ENCODE measurements around the gene DGKG. TPM values are rescaled to one million over a fixed set of nuclear protein-coding genes. Genes with fewer than 3 reads are reported as not detected.
A peak's percentile ranks its signal among the peaks of the same experiment; 100 is the strongest.

The DGKG gene
- total RNA-seq, 5 donors from 2014 or later (not counting 1 experiment from before 2014, with no cell fraction given) = 0.03 to 0.10 TPM; not detected in 3

DNA sequence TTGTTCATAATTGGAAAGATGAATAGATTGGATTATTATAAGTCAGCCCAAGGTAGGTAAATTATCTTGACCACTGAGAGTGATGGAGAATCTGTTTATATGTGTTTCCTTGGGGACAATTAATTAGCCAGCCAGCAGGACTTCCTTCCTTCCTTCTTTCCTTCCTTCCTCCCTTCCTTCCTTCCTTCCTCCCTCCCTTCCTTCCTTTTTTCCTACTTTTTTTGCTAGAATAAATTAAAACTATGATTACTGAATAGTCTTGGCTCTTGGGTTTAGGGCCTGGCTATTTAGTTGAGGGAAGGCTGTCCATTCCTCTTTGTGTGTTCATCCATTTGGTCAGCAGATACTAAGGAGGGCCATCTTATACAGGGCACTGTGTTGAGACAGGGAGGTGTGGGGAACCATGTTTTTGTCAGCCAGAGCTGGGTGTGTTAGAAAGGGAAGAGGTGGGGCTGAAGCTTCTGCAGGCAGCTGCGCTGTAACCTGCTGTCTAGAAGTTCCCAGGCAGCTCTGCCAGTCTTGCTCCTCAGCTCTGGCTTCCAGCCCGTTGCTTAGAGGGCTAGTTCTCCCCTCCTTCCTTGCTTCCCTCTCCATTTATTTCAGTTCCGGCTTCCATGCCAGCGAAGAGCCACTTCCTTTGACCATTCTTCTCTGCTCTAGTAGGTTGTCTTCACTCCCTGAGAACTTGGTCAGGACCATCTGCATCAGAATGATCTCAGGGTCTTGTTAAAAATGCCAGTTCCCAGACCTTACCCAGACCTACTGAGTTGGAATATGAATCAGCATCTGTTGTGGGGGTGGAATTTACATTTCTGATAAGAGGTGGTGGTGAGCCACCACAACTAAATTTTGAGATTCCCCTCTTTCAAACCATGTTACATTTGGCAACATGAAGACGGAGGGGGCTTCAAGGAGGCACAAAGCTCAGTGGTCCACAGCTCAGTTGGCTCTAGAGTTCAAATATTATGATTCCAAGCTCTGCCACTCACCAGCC, 113.9 kb downstream of the DGKG start:
- ChIA-PET POLR2A (no interaction called here), CTCF (no interaction called here)
- Mint-ChIP-seq H3K9me3 (no peaks in the 10 kb centered on the region), H3K4me3 (no peak overlapping the region), H3K27me3 (peaks cover 12 to 21% of the 10 kb centered on the region in 2 donors), H3K36me3 (no peaks in the 10 kb centered on the region), H3K4me1 (peaks cover 0 to 3% (median 0%) of the 10 kb centered on the region in 3 donors), H3K27ac (no peak overlapping the region)
- H3K36me3 ChIP-seq (ENCODE audit: control insufficient read depth in 2 of 2, extremely low read depth in 1 of 2, insufficient read depth in 1 of 2, low read length in 1 of 2) = no peaks in the 10 kb centered on the region
- no peak overlapping the region for H3K27ac ChIP-seq (ENCODE audit: low read length)
- no peak for DNase-seq
- H3K9me3 ChIP-seq = no peaks in the 10 kb centered on the region
- no peak overlapping the region for H3K4me3 ChIP-seq (ENCODE audit: control insufficient read depth in 1 of 2, extremely low read depth in 1 of 2, low read length in 1 of 2)
- no peak for ATAC-seq (replicated peaks in 1 of 4)
- peaks cover 0 to 28% of the 10 kb centered on the region in 2 experiments for H3K27me3 ChIP-seq (replicated peaks in 1 of 2; ENCODE audit: control insufficient read depth in 2 of 2, extremely low read depth in 1 of 2, insufficient read depth in 2 of 2, low read length in 1 of 2)
- 10% methylated on average over 2 of the region's 5 CpGs for WGBS (ENCODE audit: insufficient coverage)
- no peaks in the 10 kb centered on the region for H3K4me1 ChIP-seq (ENCODE audit: control insufficient read depth in 1 of 2, extremely low read depth in 1 of 2, insufficient read depth in 2 of 2, low read length in 2 of 2)

DNA sequence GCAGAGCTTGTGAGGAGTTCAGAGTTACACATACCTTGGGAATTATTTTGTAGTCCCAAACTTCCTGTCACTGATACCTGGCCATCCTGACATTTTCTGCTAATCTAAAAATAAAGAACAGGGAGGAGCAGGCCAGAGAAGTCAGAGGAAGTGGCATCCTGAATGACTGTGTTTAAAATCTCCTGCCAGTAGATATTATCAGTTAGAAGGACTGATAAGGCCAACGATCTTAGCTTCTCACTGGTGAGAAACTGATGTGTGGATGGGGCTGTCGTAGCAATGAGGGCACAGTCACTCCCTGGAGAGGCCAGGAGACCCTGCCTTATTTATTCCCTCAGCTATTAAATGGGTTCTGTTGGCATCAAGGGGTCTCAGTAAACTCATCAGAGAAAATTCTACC, 115.1 kb downstream of the DGKG start:
- no peak overlapping the region for H3K27ac ChIP-seq (ENCODE audit: low read length)
- peaks cover 12 to 23% of the 10 kb centered on the region in 2 donors for H3K27me3 Mint-ChIP-seq
- H3K4me1 ChIP-seq (ENCODE audit: control insufficient read depth in 1 of 2, extremely low read depth in 1 of 2, insufficient read depth in 2 of 2, low read length in 2 of 2) = peaks cover 0 to 8% of the 10 kb centered on the region in 2 experiments
- DNase-seq = no peak
- peaks cover 0 to 4% (median 2%) of the 10 kb centered on the region in 3 donors for H3K4me1 Mint-ChIP-seq
- H3K9me3 Mint-ChIP-seq = no peaks in the 10 kb centered on the region
- H3K36me3 Mint-ChIP-seq = no peaks in the 10 kb centered on the region
- ChIA-PET POLR2A (no interaction called here), CTCF (interaction anchor here in 1 of 2 donors (0.6 to 1.5 kb wide), 2 partner anchors 293 to 302 kb away, joined by 4 to 6 read pairs; no protein-coding TSS in a partner anchor)
- peaks cover 0 to 31% of the 10 kb centered on the region in 2 experiments for H3K27me3 ChIP-seq (replicated peaks in 1 of 2; ENCODE audit: control insufficient read depth in 2 of 2, extremely low read depth in 1 of 2, insufficient read depth in 2 of 2, low read length in 1 of 2)
- no peaks in the 10 kb centered on the region for H3K36me3 ChIP-seq (ENCODE audit: control insufficient read depth in 2 of 2, extremely low read depth in 1 of 2, insufficient read depth in 1 of 2, low read length in 1 of 2)
- WGBS (ENCODE audit: insufficient coverage) = no CpG with 5 or more reads among the region's 2 CpGs
- no peak overlapping the region for H3K4me3 ChIP-seq (ENCODE audit: control insufficient read depth in 1 of 2, extremely low read depth in 1 of 2, low read length in 1 of 2)
- no peak for ATAC-seq (replicated peaks in 1 of 4)
- H3K27ac Mint-ChIP-seq = no peak overlapping the region
- no peaks in the 10 kb centered on the region for H3K9me3 ChIP-seq
- no peak overlapping the region for H3K4me3 Mint-ChIP-seq

DNA sequence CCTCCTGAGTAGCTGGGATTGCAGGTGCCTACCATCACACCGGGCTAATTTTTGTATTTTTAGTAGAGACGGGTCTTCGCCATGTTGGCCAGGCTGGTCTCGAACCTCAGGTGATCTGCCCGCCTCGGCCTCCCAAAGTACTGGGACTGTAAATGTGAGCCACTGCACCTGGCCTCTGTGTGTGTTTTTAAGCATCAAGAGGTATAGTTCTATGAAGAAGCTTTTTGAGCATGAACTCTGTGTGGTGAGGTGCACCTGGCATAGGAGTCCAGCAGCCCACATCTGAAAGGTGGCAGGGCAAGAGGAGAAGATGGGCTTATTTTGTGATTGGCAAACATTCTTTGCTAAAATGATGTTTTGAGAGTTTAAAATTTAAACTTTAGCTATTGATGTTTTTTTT, 118.0 kb downstream of the DGKG start:
- no peak overlapping the region for H3K4me3 ChIP-seq (ENCODE audit: control insufficient read depth in 1 of 2, extremely low read depth in 1 of 2, low read length in 1 of 2)
- H3K4me3 Mint-ChIP-seq = no peak overlapping the region

DNA sequence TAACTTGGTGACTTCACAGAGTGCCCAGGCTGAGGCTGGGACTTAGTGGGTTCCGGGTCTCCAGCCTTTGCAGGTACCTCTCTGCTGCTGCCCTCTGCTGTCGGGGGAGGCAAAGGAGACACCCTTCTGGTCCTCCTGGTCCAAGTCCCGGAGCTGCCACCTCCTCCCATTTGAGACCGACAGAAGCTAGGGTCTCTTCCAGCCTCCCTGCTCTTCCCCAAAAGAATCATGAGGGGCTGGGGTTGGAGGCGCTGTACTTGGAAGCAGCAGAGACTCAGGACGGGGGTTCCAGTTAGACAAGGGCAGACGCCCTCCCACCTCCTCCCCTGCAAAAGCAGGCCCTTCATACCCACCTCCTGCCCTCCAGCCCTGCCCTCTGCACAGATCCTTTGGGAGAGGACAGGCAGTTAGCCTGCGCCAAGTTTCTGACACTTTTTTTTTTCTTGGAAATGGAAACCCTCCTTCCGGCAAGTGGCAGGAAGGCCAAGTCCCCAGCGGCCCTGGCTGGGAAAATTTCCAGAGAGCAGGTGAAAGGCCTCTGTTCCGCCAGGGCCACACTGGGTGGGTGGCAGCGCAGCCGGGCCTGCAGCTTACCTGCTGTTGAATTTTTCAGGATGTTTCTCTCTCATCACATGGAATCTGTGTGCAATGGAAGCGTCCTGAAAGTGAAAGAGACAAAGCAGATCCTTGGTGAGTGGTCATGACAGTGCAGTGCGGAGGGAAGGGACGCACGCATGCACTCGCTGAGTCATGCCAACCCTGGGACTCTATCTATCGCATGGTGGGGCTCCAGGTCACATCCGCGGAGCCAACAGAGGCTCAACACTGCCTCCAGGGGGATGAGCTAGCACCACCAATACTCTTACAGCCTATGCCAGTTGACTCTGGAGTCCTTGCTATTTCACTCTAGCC, 119.9 kb downstream of the DGKG start:
- Histone ChIP-seq H3K36me3 (ENCODE audit: control insufficient read depth in 2 of 2, extremely low read depth in 1 of 2, insufficient read depth in 1 of 2, low read length in 1 of 2) (no peaks in the 10 kb centered on the region), H3K27me3 (replicated peaks in 1 of 2; ENCODE audit: control insufficient read depth in 2 of 2, extremely low read depth in 1 of 2, insufficient read depth in 2 of 2, low read length in 1 of 2) (peaks cover 0 to 21% of the 10 kb centered on the region in 2 experiments), H3K27ac (ENCODE audit: low read length) (no peak overlapping the region), H3K4me3 (ENCODE audit: control insufficient read depth in 1 of 2, extremely low read depth in 1 of 2, low read length in 1 of 2) (no peak overlapping the region), H3K9me3 (no peaks in the 10 kb centered on the region), H3K4me1 (ENCODE audit: control insufficient read depth in 1 of 2, extremely low read depth in 1 of 2, insufficient read depth in 2 of 2, low read length in 2 of 2) (peaks cover 0 to 11% of the 10 kb centered on the region in 2 experiments)
- H3K27ac Mint-ChIP-seq = no peak overlapping the region
- peaks cover 4 to 6% of the 10 kb centered on the region in 2 donors for H3K27me3 Mint-ChIP-seq
- WGBS (ENCODE audit: insufficient coverage) = 51% methylated on average over 13 of the region's 21 CpGs
- POLR2A ChIA-PET = no interaction called here
- no peaks in the 10 kb centered on the region for H3K36me3 Mint-ChIP-seq
- peak; percentile 37 to 81 (median 60) for ATAC-seq (replicated peaks in 1 of 4)
- peak in 21 of 35 experiments; percentile 10 to 50 (median 23) for DNase-seq
- CTCF ChIA-PET = interaction anchor here (0.6 to 1.3 kb wide), 2 partner anchors 259 to 608 kb away, joined by 3 to 8 read pairs; no protein-coding TSS in a partner anchor
- peak overlapping the region in 1 of 3 donors; percentile 35 for H3K4me3 Mint-ChIP-seq
- peaks cover 0 to 4% (median 2%) of the 10 kb centered on the region in 3 donors for H3K4me1 Mint-ChIP-seq
- no peaks in the 10 kb centered on the region for H3K9me3 Mint-ChIP-seq

More for the DNA sequence above, 118.0 kb downstream of the DGKG start:
- no peak overlapping the region for H3K27ac Mint-ChIP-seq
- ChIA-PET CTCF (interaction anchor here (0.7 to 1.0 kb wide), 3 partner anchors 189 to 296 kb away, joined by 4 to 7 read pairs (median 4); no protein-coding TSS in a partner anchor), POLR2A (no interaction called here)
- H3K9me3 Mint-ChIP-seq = no peaks in the 10 kb centered on the region
- Histone ChIP-seq H3K9me3 (no peaks in the 10 kb centered on the region), H3K4me1 (ENCODE audit: control insufficient read depth in 1 of 2, extremely low read depth in 1 of 2, insufficient read depth in 2 of 2, low read length in 2 of 2) (peaks cover 0 to 11% of the 10 kb centered on the region in 2 experiments), H3K27me3 (replicated peaks in 1 of 2; ENCODE audit: control insufficient read depth in 2 of 2, extremely low read depth in 1 of 2, insufficient read depth in 2 of 2, low read length in 1 of 2) (peaks cover 0 to 26% of the 10 kb centered on the region in 2 experiments), H3K36me3 (ENCODE audit: control insufficient read depth in 2 of 2, extremely low read depth in 1 of 2, insufficient read depth in 1 of 2, low read length in 1 of 2) (no peaks in the 10 kb centered on the region), H3K27ac (ENCODE audit: low read length) (no peak overlapping the region)
- DNase-seq = no peak
- H3K36me3 Mint-ChIP-seq = no peaks in the 10 kb centered on the region
- H3K27me3 Mint-ChIP-seq = peaks cover 9 to 16% of the 10 kb centered on the region in 2 donors
- peaks cover 0 to 4% (median 2%) of the 10 kb centered on the region in 3 donors for H3K4me1 Mint-ChIP-seq
- no peak for ATAC-seq (replicated peaks in 1 of 4)
- WGBS (ENCODE audit: insufficient coverage) = 90% methylated on average over 5 of the region's 6 CpGs

DNA sequence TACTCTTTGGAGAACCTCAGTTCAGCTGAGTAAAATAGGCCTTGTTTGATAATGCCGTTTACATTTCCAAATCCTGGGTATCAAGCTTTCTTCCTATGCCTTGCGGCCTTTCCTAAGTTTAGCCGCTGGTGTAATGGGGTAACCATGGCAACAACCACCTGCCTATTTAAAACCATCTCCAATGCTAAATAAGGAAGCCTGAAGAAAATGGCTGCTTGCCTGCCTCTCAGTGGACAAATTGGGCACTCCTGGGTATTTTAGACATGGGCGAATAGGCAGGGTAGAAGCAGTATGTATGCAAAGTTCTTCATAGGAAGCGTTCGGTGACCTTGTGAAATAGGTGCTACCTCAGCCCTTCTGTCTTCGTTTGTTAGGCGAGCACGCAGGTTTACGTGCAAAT, 122.7 kb downstream of the DGKG start:
- 96% methylated on average over 6 of the region's 10 CpGs for WGBS (ENCODE audit: insufficient coverage)
- Histone ChIP-seq H3K4me3 (ENCODE audit: control insufficient read depth in 1 of 2, extremely low read depth in 1 of 2, low read length in 1 of 2) (no peak overlapping the region), H3K36me3 (ENCODE audit: control insufficient read depth in 2 of 2, extremely low read depth in 1 of 2, insufficient read depth in 1 of 2, low read length in 1 of 2) (no peaks in the 10 kb centered on the region), H3K27ac (ENCODE audit: low read length) (no peak overlapping the region), H3K27me3 (replicated peaks in 1 of 2; ENCODE audit: control insufficient read depth in 2 of 2, extremely low read depth in 1 of 2, insufficient read depth in 2 of 2, low read length in 1 of 2) (peaks cover 0 to 17% of the 10 kb centered on the region in 2 experiments), H3K9me3 (no peaks in the 10 kb centered on the region), H3K4me1 (ENCODE audit: control insufficient read depth in 1 of 2, extremely low read depth in 1 of 2, insufficient read depth in 2 of 2, low read length in 2 of 2) (peaks cover 2 to 15% of the 10 kb centered on the region in 2 experiments)
- ChIA-PET CTCF (no interaction called here), POLR2A (no interaction called here)
- peaks cover 14 to 16% (median 14%) of the 10 kb centered on the region in 3 donors for H3K4me1 Mint-ChIP-seq
- H3K27me3 Mint-ChIP-seq = peaks cover 4 to 6% of the 10 kb centered on the region in 2 donors
- ATAC-seq (replicated peaks in 1 of 4) (no peak), DNase-seq (no peak)
- H3K4me3 Mint-ChIP-seq = no peak overlapping the region
- H3K27ac Mint-ChIP-seq = no peak overlapping the region
- no peaks in the 10 kb centered on the region for H3K9me3 Mint-ChIP-seq
- H3K36me3 Mint-ChIP-seq = no peaks in the 10 kb centered on the region

DNA sequence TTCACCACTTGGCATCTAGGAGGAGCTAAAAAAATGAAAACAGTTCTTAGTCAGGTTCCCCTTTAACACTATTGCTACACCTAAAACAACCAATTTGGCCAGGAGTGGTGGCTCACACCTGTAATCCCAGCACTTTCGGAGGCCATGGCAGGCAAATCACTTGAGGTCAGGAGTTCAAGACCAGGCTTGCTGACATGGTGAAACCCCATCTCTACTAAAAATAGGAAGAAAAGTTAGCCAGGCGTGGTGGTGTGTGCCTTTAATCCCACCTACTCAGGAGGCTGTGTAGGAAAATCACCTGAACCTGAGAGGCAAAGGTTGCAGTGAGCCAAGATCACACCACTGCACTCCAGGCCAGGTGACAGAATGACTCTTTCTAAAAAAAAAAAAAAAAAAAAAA, 124.1 kb downstream of the DGKG start:
- Histone ChIP-seq H3K9me3 (no peaks in the 10 kb centered on the region), H3K27ac (ENCODE audit: low read length) (no peak overlapping the region), H3K27me3 (replicated peaks in 1 of 2; ENCODE audit: control insufficient read depth in 2 of 2, extremely low read depth in 1 of 2, insufficient read depth in 2 of 2, low read length in 1 of 2) (peaks cover 0 to 10% of the 10 kb centered on the region in 2 experiments), H3K4me1 (ENCODE audit: control insufficient read depth in 1 of 2, extremely low read depth in 1 of 2, insufficient read depth in 2 of 2, low read length in 2 of 2) (peaks cover 2 to 15% of the 10 kb centered on the region in 2 experiments), H3K36me3 (ENCODE audit: control insufficient read depth in 2 of 2, extremely low read depth in 1 of 2, insufficient read depth in 1 of 2, low read length in 1 of 2) (no peaks in the 10 kb centered on the region), H3K4me3 (ENCODE audit: control insufficient read depth in 1 of 2, extremely low read depth in 1 of 2, low read length in 1 of 2) (no peak overlapping the region)
- Mint-ChIP-seq H3K4me3 (no peak overlapping the region), H3K27ac (no peak overlapping the region), H3K36me3 (no peaks in the 10 kb centered on the region), H3K4me1 (peaks cover 9 to 16% (median 14%) of the 10 kb centered on the region in 3 donors), H3K9me3 (no peaks in the 10 kb centered on the region), H3K27me3 (peaks cover 1 to 3% of the 10 kb centered on the region in 2 donors)
- POLR2A ChIA-PET = no interaction called here
- no peak for ATAC-seq (replicated peaks in 1 of 4)
- CTCF ChIA-PET = no interaction called here
- no peak for DNase-seq
- no CpG with 5 or more reads among the region's 2 CpGs for WGBS (ENCODE audit: insufficient coverage)

Measured in T-cell (primary cell).